ENCODE data around the gene TMEM97. TPM values are rescaled to one million over a fixed set of nuclear protein-coding genes. Genes with fewer than 3 reads are reported as not detected.

The TMEM97 gene
- total and polyA plus RNA-seq, 4 donors = 45.6 to 56.9 (median 55.1) TPM

- Histone ChIP-seq H3K4me1 (ENCODE audit: control insufficient read depth, insufficient read depth, low read length) (peaks cover 5% of the 10 kb centered on the region), H3K9me3 (ENCODE audit: control insufficient read depth, insufficient read depth, low read length) (no peaks in the 10 kb centered on the region), H3K27ac (ENCODE audit: low read depth, low read length) (no peak overlapping the region), H3K4me3 (ENCODE audit: low read depth, low read length) (no peak overlapping the region), H3K27me3 (ENCODE audit: control insufficient read depth, insufficient read depth, low read length) (no peaks in the 10 kb centered on the region), H3K36me3 (ENCODE audit: control insufficient read depth, insufficient read depth, low read length) (peaks cover 93% of the 10 kb centered on the region)
- no peak for DNase-seq (ENCODE audit: low read depth in 4 of 6, low spot score in 6 of 6)
- WGBS (ENCODE audit: insufficient coverage) = 89% methylated on average over 5 of the region's 9 CpGs
These were observed 25.0 kb downstream of the TMEM97 start for GRCh38 chr17:28344011-28344410.

GRCh38 chr17:28344435-28344901 is 25.5 kb downstream of the TMEM97 start:
- H3K27ac ChIP-seq (ENCODE audit: low read depth, low read length) = no peak overlapping the region
- DNase-seq (ENCODE audit: low read depth in 4 of 6, low spot score in 6 of 6) = no peak
- WGBS (ENCODE audit: insufficient coverage) = 94% methylated on average over 19 of the region's 19 CpGs

GRCh38 chr17:28345419-28346198 is 26.6 kb downstream of the TMEM97 start:
- Histone ChIP-seq H3K9me3 (ENCODE audit: control insufficient read depth, insufficient read depth, low read length) (no peaks in the 10 kb centered on the region), H3K36me3 (ENCODE audit: control insufficient read depth, insufficient read depth, low read length) (peaks cover 87% of the 10 kb centered on the region), H3K27me3 (ENCODE audit: control insufficient read depth, insufficient read depth, low read length) (no peaks in the 10 kb centered on the region), H3K4me3 (ENCODE audit: low read depth, low read length) (no peak overlapping the region), H3K4me1 (ENCODE audit: control insufficient read depth, insufficient read depth, low read length) (peaks cover 5% of the 10 kb centered on the region), H3K27ac (ENCODE audit: low read depth, low read length) (peak overlapping the region; percentile 4)
- WGBS (ENCODE audit: insufficient coverage) = 70% methylated on average over 12 of the region's 13 CpGs
- DNase-seq (ENCODE audit: low read depth in 4 of 6, low spot score in 6 of 6) = peak in 1 of 6 donors; percentile 37

More at GRCh38 chr17:28344435-28344901, 25.5 kb downstream of the TMEM97 start:
- H3K4me3 ChIP-seq (ENCODE audit: low read depth, low read length) = no peak overlapping the region
- H3K4me1 ChIP-seq (ENCODE audit: control insufficient read depth, insufficient read depth, low read length) = peaks cover 5% of the 10 kb centered on the region
- no peaks in the 10 kb centered on the region for H3K27me3 ChIP-seq (ENCODE audit: control insufficient read depth, insufficient read depth, low read length)
- H3K9me3 ChIP-seq (ENCODE audit: control insufficient read depth, insufficient read depth, low read length) = no peaks in the 10 kb centered on the region
- H3K36me3 ChIP-seq (ENCODE audit: control insufficient read depth, insufficient read depth, low read length) = peaks cover 93% of the 10 kb centered on the region

- no peak overlapping the region for H3K4me3 ChIP-seq (ENCODE audit: low read depth, low read length)
- peak overlapping the region; percentile 4 for H3K27ac ChIP-seq (ENCODE audit: low read depth, low read length)
- H3K27me3 ChIP-seq (ENCODE audit: control insufficient read depth, insufficient read depth, low read length) = no peaks in the 10 kb centered on the region
- no peaks in the 10 kb centered on the region for H3K9me3 ChIP-seq (ENCODE audit: control insufficient read depth, insufficient read depth, low read length)
- H3K4me1 ChIP-seq (ENCODE audit: control insufficient read depth, insufficient read depth, low read length) = peaks cover 5% of the 10 kb centered on the region
- 20% methylated on average over 1 of the region's 2 CpGs for WGBS (ENCODE audit: insufficient coverage)
- peaks cover 87% of the 10 kb centered on the region for H3K36me3 ChIP-seq (ENCODE audit: control insufficient read depth, insufficient read depth, low read length)
- no peak for DNase-seq (ENCODE audit: low read depth in 4 of 6, low spot score in 6 of 6)
These were observed 27.2 kb downstream of the TMEM97 start for GRCh38 chr17:28346199-28346580.

- H3K27me3 ChIP-seq (ENCODE audit: control insufficient read depth, insufficient read depth, low read length) = no peaks in the 10 kb centered on the region
- no peak for DNase-seq (ENCODE audit: low read depth in 4 of 6, low spot score in 6 of 6)
- H3K4me1 ChIP-seq (ENCODE audit: control insufficient read depth, insufficient read depth, low read length) = peaks cover 5% of the 10 kb centered on the region
- H3K9me3 ChIP-seq (ENCODE audit: control insufficient read depth, insufficient read depth, low read length) = no peaks in the 10 kb centered on the region
- 80% methylated on average over 1 of the region's 7 CpGs for WGBS (ENCODE audit: insufficient coverage)
- H3K4me3 ChIP-seq (ENCODE audit: low read depth, low read length) = no peak overlapping the region
- H3K27ac ChIP-seq (ENCODE audit: low read depth, low read length) = no peak overlapping the region
- H3K36me3 ChIP-seq (ENCODE audit: control insufficient read depth, insufficient read depth, low read length) = peaks cover 87% of the 10 kb centered on the region
These were observed 27.8 kb downstream of the TMEM97 start for GRCh38 chr17:28346746-28347246.

- Histone ChIP-seq H3K9me3 (ENCODE audit: control insufficient read depth, insufficient read depth, low read length) (no peaks in the 10 kb centered on the region), H3K4me1 (ENCODE audit: control insufficient read depth, insufficient read depth, low read length) (peaks cover 5% of the 10 kb centered on the region), H3K36me3 (ENCODE audit: control insufficient read depth, insufficient read depth, low read length) (peaks cover 87% of the 10 kb centered on the region), H3K27ac (ENCODE audit: low read depth, low read length) (no peak overlapping the region), H3K4me3 (ENCODE audit: low read depth, low read length) (no peak overlapping the region), H3K27me3 (ENCODE audit: control insufficient read depth, insufficient read depth, low read length) (no peaks in the 10 kb centered on the region)
- 94% methylated on average over 8 of the region's 8 CpGs for WGBS (ENCODE audit: insufficient coverage)
- no peak for DNase-seq (ENCODE audit: low read depth in 4 of 6, low spot score in 6 of 6)
These were observed 28.4 kb downstream of the TMEM97 start for GRCh38 chr17:28347261-28347891.

GRCh38 chr17:28348979-28349378 is 30.0 kb downstream of the TMEM97 start:
- DNase-seq (ENCODE audit: low read depth in 4 of 6, low spot score in 6 of 6) = no peak
- Histone ChIP-seq H3K27me3 (ENCODE audit: control insufficient read depth, insufficient read depth, low read length) (no peaks in the 10 kb centered on the region), H3K4me3 (ENCODE audit: low read depth, low read length) (no peak overlapping the region), H3K4me1 (ENCODE audit: control insufficient read depth, insufficient read depth, low read length) (peaks cover 5% of the 10 kb centered on the region), H3K9me3 (ENCODE audit: control insufficient read depth, insufficient read depth, low read length) (no peaks in the 10 kb centered on the region), H3K27ac (ENCODE audit: low read depth, low read length) (no peak overlapping the region), H3K36me3 (ENCODE audit: control insufficient read depth, insufficient read depth, low read length) (peaks cover 86% of the 10 kb centered on the region)
- 74% methylated on average over 3 of the region's 3 CpGs for WGBS (ENCODE audit: insufficient coverage)

GRCh38 chr17:28350271-28350670 is 31.3 kb downstream of the TMEM97 start:
- Histone ChIP-seq H3K4me3 (ENCODE audit: low read depth, low read length) (no peak overlapping the region), H3K36me3 (ENCODE audit: control insufficient read depth, insufficient read depth, low read length) (peaks cover 85% of the 10 kb centered on the region), H3K9me3 (ENCODE audit: control insufficient read depth, insufficient read depth, low read length) (no peaks in the 10 kb centered on the region), H3K27ac (ENCODE audit: low read depth, low read length) (no peak overlapping the region), H3K27me3 (ENCODE audit: control insufficient read depth, insufficient read depth, low read length) (no peaks in the 10 kb centered on the region), H3K4me1 (ENCODE audit: control insufficient read depth, insufficient read depth, low read length) (peaks cover 5% of the 10 kb centered on the region)
- DNase-seq (ENCODE audit: low read depth in 4 of 6, low spot score in 6 of 6) = no peak
- WGBS (ENCODE audit: insufficient coverage) = 100% methylated on average over 6 of the region's 7 CpGs

GRCh38 chr17:28357061-28357900 is 38.3 kb downstream of the TMEM97 start, which contains the start of gene POLDIP2:
Gene POLDIP2 (minus strand): TSS chr17:28357527. CDS start chr17:28357448, 79 bp downstream.
- peak; percentile 87 to 98 (median 92) for DNase-seq (ENCODE audit: low read depth in 4 of 6, low spot score in 6 of 6)
- H3K4me3 ChIP-seq (ENCODE audit: low read depth, low read length) = peak within 1 kb of the TSS; percentile 80
- no peaks in the 10 kb centered on the region for H3K9me3 ChIP-seq (ENCODE audit: control insufficient read depth, insufficient read depth, low read length)
- H3K27ac ChIP-seq (ENCODE audit: low read depth, low read length) = no peak within 1 kb of the TSS
- WGBS (ENCODE audit: insufficient coverage) = 0% methylated on average over 80 of the region's 80 CpGs
- no peaks in the 10 kb centered on the region for H3K27me3 ChIP-seq (ENCODE audit: control insufficient read depth, insufficient read depth, low read length)
- peaks cover 7% of the 10 kb centered on the region for H3K4me1 ChIP-seq (ENCODE audit: control insufficient read depth, insufficient read depth, low read length)
- peaks cover 55% of the 10 kb centered on the region for H3K36me3 ChIP-seq (ENCODE audit: control insufficient read depth, insufficient read depth, low read length)
